Suprapubic skin (tissue), 4 donors: Measurements from ENCODE around the gene MYL12B. TPM values are rescaled to one million over a fixed set of nuclear protein-coding genes. Genes with fewer than 3 reads are reported as not detected.
"Not testable (repeated sequence)": the region's sequence is repeated elsewhere in the genome, so short reads cannot be mapped to it uniquely, and the experiment has no call there.

ENCODE experiments used
- DNase-seq, 2 donors: peaks; one replicate each; pipeline ENCODE4 v3.0.0-alpha.2; 2019; ENCODE audit warnings: low spot score in 2 of 2
- H3K27ac ChIP-seq: fragments of 200-600 bp; sonication (generic); one replicate; pipeline ENCODE4 v1.5.1; 2019
- H3K27me3 ChIP-seq: fragments of 200-600 bp; sonication (generic); one replicate; pipeline ENCODE4 v1.5.1; 2019
- H3K36me3 ChIP-seq: fragments of 200-600 bp; sonication (generic); one replicate; pipeline ENCODE4 v1.5.1; 2019
- H3K4me1 ChIP-seq: fragments of 200-600 bp; sonication (generic); one replicate; pipeline ENCODE4 v1.5.1; 2019
- H3K4me3 ChIP-seq: fragments of 200-600 bp; sonication (generic); one replicate; pipeline ENCODE4 v1.5.1; 2019; ENCODE audit warnings: mild to moderate bottlenecking
- H3K9me3 ChIP-seq: fragments of 200-600 bp; sonication (generic); one replicate; pipeline ENCODE4 v1.5.1; 2019
- EP300 ChIP-seq: sonication (generic); formaldehyde crosslinking; IDR thresholded peaks from one replicate; pipeline ENCODE4 v1.6.1; 2017; ENCODE audit warnings: antibody characterized with exemption
- POLR2A ChIP-seq, 2 donors: fragments of 450-650 bp; IDR thresholded peaks; one replicate each; pipeline ENCODE4 v1.6.1; 2017; ENCODE audit warnings: antibody characterized with exemption in 2 of 2, mild to moderate bottlenecking in 2 of 2, moderate library complexity in 2 of 2
- POLR2AphosphoS5 ChIP-seq, 3 donors: sonication (generic); formaldehyde crosslinking; IDR thresholded peaks; one replicate each; pipeline ENCODE4 v1.6.1; 2017; ENCODE audit warnings: antibody characterized with exemption in 3 of 3
- WGBS: methylation state at CpG from one replicate; pipeline ENCODE4 v1.1.5; 2018; 5-methylcytosine and 5-hydroxymethylcytosine counted together
- total RNA-seq, 4 donors: library from RNA; depleted of rRNA; stranded (reverse); fragments of >200 nt; gene quantifications; one replicate each; pipeline ENCODE4 v1.1.0, GENCODE V29; 2016
- TF ChIP-seq, protein P1 (sequence below), 2 donors: fragments of 200-600 bp in 1 of 2; fragments of 450-650 bp in 1 of 2; sonication (generic) in 1 of 2; IDR thresholded peaks; one replicate each; pipeline ENCODE4 v1.5.1; 2016 to 2019; ENCODE audit warnings: antibody characterized with exemption in 2 of 2, mild to moderate bottlenecking in 1 of 2, moderate library complexity in 1 of 2

Gene MYL12B
- total RNA-seq, 4 donors from 2014 or later = 182 to 333 (median 295) TPM

- Histone ChIP-seq H3K36me3 (peaks cover 20% of the 10 kb centered on the region), H3K4me3 (no peak overlapping the region), H3K9me3 (no peaks in the 10 kb centered on the region), H3K4me1 (peaks cover 57% of the 10 kb centered on the region), H3K27ac (no peak overlapping the region), H3K27me3 (no peaks in the 10 kb centered on the region)
- no peak for DNase-seq
- WGBS = 95% methylated on average over 1 of the region's 1 CpG
- TF ChIP-seq EP300 = no peak
- TF ChIP-seq POLR2AphosphoS5 (IDR thresholded peaks at IDR 0.05) = no peak
- TF ChIP-seq POLR2A (IDR thresholded peaks at IDR 0.05) = no peak
- TF ChIP-seq, protein P1, sequence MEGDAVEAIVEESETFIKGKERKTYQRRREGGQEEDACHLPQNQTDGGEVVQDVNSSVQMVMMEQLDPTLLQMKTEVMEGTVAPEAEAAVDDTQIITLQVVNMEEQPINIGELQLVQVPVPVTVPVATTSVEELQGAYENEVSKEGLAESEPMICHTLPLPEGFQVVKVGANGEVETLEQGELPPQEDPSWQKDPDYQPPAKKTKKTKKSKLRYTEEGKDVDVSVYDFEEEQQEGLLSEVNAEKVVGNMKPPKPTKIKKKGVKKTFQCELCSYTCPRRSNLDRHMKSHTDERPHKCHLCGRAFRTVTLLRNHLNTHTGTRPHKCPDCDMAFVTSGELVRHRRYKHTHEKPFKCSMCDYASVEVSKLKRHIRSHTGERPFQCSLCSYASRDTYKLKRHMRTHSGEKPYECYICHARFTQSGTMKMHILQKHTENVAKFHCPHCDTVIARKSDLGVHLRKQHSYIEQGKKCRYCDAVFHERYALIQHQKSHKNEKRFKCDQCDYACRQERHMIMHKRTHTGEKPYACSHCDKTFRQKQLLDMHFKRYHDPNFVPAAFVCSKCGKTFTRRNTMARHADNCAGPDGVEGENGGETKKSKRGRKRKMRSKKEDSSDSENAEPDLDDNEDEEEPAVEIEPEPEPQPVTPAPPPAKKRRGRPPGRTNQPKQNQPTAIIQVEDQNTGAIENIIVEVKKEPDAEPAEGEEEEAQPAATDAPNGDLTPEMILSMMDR (IDR thresholded peaks at IDR 0.05) = no peak
Observed at GRCh38 chr18:3269914-3270299, 8.0 kb downstream of the MYL12B start.

DNA sequence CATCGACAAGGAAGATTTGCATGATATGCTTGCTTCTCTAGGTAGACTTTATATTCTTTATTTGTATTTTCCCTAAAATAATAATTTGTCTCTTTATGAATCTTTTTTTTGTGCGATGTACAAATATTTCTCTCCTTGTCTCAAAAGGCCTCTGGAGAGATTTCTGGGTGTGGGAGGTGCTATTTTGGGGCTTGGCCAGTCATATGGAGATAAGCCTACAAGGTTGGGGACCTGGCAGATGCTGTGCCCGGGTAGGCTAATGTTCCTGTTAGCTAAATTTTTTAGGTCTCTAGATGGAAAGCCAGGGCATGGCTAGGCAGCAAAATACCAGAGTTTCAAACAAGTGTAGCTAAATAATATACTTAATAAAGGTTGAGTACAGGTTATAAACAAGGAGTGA lies 11.1 kb downstream of the MYL12B start:
- Histone ChIP-seq H3K36me3 (peaks cover 49% of the 10 kb centered on the region), H3K9me3 (no peaks in the 10 kb centered on the region), H3K27me3 (no peaks in the 10 kb centered on the region), H3K4me1 (peaks cover 25% of the 10 kb centered on the region), H3K27ac (no peak overlapping the region), H3K4me3 (no peak overlapping the region)
- WGBS = 50% methylated on average over 3 of the region's 3 CpGs
- no peak for DNase-seq
- TF ChIP-seq POLR2AphosphoS5 (IDR thresholded peaks at IDR 0.05) = no peak
- TF ChIP-seq, protein P1 (IDR thresholded peaks at IDR 0.05) = no peak
- no peak for TF ChIP-seq POLR2A (IDR thresholded peaks at IDR 0.05)
- TF ChIP-seq EP300 = no peak

DNA sequence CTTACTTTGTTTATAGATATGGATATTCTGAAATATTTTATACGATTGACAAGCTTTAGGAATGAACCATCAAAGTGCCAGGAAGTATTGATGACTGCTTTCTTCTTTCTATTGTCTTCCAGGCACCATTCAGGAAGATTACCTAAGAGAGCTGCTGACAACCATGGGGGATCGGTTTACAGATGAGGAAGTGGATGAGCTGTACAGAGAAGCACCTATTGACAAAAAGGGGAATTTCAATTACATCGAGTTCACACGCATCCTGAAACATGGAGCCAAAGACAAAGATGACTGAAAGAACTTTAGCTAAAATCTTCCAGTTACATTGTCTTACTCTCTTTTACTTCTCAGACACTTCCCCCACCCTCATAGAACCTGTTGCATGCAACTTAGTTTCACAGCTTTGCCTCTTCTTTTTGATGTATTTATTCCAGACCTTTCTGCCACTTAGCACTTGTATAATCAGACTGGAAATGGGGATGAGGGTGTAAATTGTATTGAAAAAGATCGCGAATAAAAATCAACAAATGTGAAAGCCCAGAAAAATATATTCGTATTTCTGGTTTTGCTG lies 15.8 kb downstream of the MYL12B start:
- H3K9me3 ChIP-seq, H3K27me3 ChIP-seq, H3K4me3 ChIP-seq, DNase-seq, H3K27ac ChIP-seq, H3K4me1 ChIP-seq: not testable (repeated sequence)
- H3K36me3 ChIP-seq = peaks cover 56% of the 10 kb centered on the region
- 76% methylated on average over 7 of the region's 7 CpGs for WGBS

DNA sequence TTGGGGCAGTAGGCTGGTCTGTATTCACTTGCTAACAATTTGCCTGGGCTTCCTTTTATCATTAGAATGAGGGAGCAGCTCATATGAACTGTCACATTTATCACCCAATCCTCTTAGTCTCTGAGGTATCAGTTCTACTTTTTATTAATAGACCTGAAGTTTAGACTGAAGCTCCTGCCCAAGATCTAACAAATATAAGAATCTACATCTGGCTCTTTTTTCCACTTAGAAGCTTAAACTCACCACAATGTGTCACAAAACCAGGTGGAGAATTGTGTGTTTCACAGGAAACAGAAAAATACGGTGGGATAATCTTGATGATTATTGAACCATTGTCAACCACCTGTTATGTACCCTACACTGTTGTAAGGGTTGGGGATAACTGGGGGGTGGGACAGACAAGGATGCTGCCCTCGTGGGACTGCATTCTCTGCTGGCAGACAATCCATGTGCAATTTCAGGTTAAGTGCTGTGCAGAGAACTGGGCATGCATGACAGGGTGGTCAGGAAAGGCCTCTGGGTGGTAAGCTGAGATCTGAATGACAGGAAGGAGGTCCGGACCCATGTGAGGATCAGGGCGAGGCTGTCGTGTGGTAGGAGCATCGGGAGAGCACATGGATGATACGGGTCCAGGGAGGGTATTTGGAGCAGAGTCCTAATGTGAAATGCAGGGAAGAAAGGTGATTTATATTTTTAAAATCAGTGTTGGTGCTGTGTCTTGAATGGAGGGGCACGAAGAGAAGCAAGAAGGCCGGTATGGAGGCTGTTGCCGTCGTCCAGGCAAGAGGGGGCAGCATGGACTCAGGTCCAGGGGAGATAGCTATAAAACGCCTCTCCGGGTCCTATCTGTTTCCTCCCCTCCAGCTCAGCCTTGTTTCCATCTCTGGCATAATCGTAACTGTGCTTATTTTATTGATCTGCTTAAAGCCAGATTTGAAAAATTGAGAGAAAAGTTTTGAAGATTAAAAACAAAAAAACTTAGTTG lies 17.6 kb downstream of the MYL12B start:
- peaks cover 6% of the 10 kb centered on the region for H3K4me1 ChIP-seq
- no peak for DNase-seq
- no peak overlapping the region for H3K4me3 ChIP-seq
- no peak overlapping the region for H3K27ac ChIP-seq
- 33% methylated on average over 14 of the region's 14 CpGs for WGBS
- H3K36me3 ChIP-seq = peaks cover 40% of the 10 kb centered on the region
- H3K9me3 ChIP-seq = no peaks in the 10 kb centered on the region
- TF ChIP-seq POLR2AphosphoS5 (IDR thresholded peaks at IDR 0.05) (no peak), POLR2A (IDR thresholded peaks at IDR 0.05) (no peak), EP300 (no peak)
- TF ChIP-seq, protein P1 (IDR thresholded peaks at IDR 0.05) = no peak
- no peaks in the 10 kb centered on the region for H3K27me3 ChIP-seq

- H3K27me3 ChIP-seq = no peaks in the 10 kb centered on the region
- WGBS = 32% methylated on average over 2 of the region's 2 CpGs
- H3K4me1 ChIP-seq = peaks cover 6% of the 10 kb centered on the region
- H3K9me3 ChIP-seq = no peaks in the 10 kb centered on the region
- TF ChIP-seq POLR2AphosphoS5 (IDR thresholded peaks at IDR 0.05) = no peak
- TF ChIP-seq, protein P1 (IDR thresholded peaks at IDR 0.05) = peak; percentile 41 to 64
- no peak overlapping the region for H3K27ac ChIP-seq
- no peak overlapping the region for H3K4me3 ChIP-seq
- DNase-seq = no peak
- H3K36me3 ChIP-seq = peaks cover 18% of the 10 kb centered on the region
Observed at GRCh38 chr18:3281456-3282400, 19.8 kb downstream of the MYL12B start.
